ENCODE data around the gene FBP2. TPM values are rescaled to one million over a fixed set of nuclear protein-coding genes. Genes with fewer than 3 reads are reported as not detected.

FBP2 gene
- total and polyA plus RNA-seq, 2 of the 8 experiments (the other 6 are each of a cell fraction or from before 2014, with no cell fraction given): not detected

DNA sequence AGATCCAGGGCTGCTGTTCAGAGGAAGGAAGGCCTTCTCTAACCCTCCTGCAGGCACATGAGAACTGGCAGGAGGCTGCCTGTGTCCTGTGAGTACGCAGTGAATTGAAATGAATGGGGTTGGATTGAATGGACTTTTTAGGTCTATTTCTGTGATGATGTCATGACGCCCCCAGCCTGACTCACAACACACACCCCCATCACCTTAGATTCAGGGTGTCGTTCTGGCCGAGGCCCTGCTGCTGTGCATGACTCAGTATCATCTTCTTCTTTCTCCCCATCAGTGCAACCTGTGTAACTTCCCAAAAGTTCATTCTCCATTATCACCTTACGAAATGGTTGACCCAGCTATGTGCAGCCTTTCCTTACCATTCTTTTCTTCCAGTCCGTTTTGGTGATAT, 33.4 kb downstream of the FBP2 start:
- Histone ChIP-seq H2AFZ (ENCODE audit: low read length) (no peak overlapping the region), H3K36me3 (ENCODE audit: control insufficient read depth in 2 of 4, insufficient read depth in 4 of 4, low read length in 3 of 4) (peaks cover 2 to 8% (median 6%) of the 10 kb centered on the region in 4 experiments; a peak in 4 of 8 replicates), H3K79me2 (ENCODE audit: control insufficient read depth in 1 of 2, insufficient read depth in 2 of 2, low read length in 2 of 2) (peaks cover 0 to 22% of the 10 kb centered on the region in 2 experiments; a peak in 2 of 4 replicates), H3K9ac (replicated peaks in 1 of 4; ENCODE audit: extremely low read depth in 1 of 4, low read depth in 3 of 4, low read length in 3 of 4) (no peak overlapping the region), H4K91ac (replicated peaks; ENCODE audit: insufficient read length, low read length) (no peak overlapping the region), H3K14ac (ENCODE audit: insufficient read length) (no peak overlapping the region), H3K79me1 (ENCODE audit: low read depth, low read length) (no peaks in the 10 kb centered on the region), H2BK120ac (replicated peaks; ENCODE audit: low read depth, low read length) (no peak overlapping the region), H3K4me1 (replicated peaks in 1 of 4; ENCODE audit: control insufficient read depth in 3 of 4, insufficient read depth in 4 of 4, low read length in 3 of 4) (no peaks in the 10 kb centered on the region), H2AK5ac (ENCODE audit: low read depth, low read length) (no peak overlapping the region), H3K23me2 (ENCODE audit: low read depth, low read length) (peaks cover 3% of the 10 kb centered on the region; the same call in 1 of the 2 replicates), H2BK5ac (ENCODE audit: low read depth, low read length) (no peak overlapping the region), H3K4ac (replicated peaks; ENCODE audit: insufficient read length, low read depth, low read length) (no peak overlapping the region), H3K56ac (replicated peaks; ENCODE audit: insufficient read length, low read depth, low read length) (no peak overlapping the region), H4K8ac (ENCODE audit: extremely low read depth, insufficient read depth, low read length) (no peak overlapping the region), H2BK15ac (ENCODE audit: low read length) (no peak overlapping the region), H3K4me2 (ENCODE audit: insufficient read depth in 1 of 2, low read depth in 2 of 2, low read length in 2 of 2) (no peak overlapping the region), H3K18ac (ENCODE audit: extremely low read depth, low read length) (no peak overlapping the region), H3K23ac (ENCODE audit: insufficient read length) (no peak overlapping the region), H3K27me3 (replicated peaks in 1 of 4; ENCODE audit: control insufficient read depth in 3 of 4, extremely low read depth in 1 of 4, insufficient read depth in 3 of 4, low read length in 3 of 4) (no peaks in the 10 kb centered on the region; a peak in 1 of 7 replicates), H3K4me3 (ENCODE audit: extremely low read depth in 1 of 4, insufficient read depth in 2 of 4, low read depth in 3 of 4, low read length in 4 of 4) (no peak overlapping the region), H3K27ac (ENCODE audit: low read depth, low read length) (no peak overlapping the region), H2BK12ac (ENCODE audit: low read depth, low read length) (no peak overlapping the region), H4K5ac (ENCODE audit: insufficient read length, low read depth, low read length) (no peak overlapping the region), H2BK20ac (ENCODE audit: low read length) (no peak overlapping the region), H3K9me3 (ENCODE audit: insufficient read depth in 2 of 2, low read depth in 1 of 2, low read length in 1 of 2) (no peaks in the 10 kb centered on the region), H4K20me1 (replicated peaks in 1 of 2; ENCODE audit: control insufficient read depth in 1 of 2, insufficient read depth in 2 of 2, low read length in 2 of 2) (no peaks in the 10 kb centered on the region)
- TF ChIP-seq NRF1 (IDR thresholded peaks at IDR 0.05; ENCODE audit: low read depth, low read length) (no peak), CBX5 (IDR thresholded peaks at IDR 0.05; ENCODE audit: low read depth, low read length) (no peak), CREB1 (IDR thresholded peaks at IDR 0.05) (no peak), SP4 (IDR thresholded peaks at IDR 0.05; ENCODE audit: low read length) (no peak), ASH2L (IDR thresholded peaks at IDR 0.05; ENCODE audit: low read length) (no peak), GTF2F1 (IDR thresholded peaks at IDR 0.05; ENCODE audit: borderline replicate concordance, low read depth, low read length) (no peak), SP2 (IDR thresholded peaks at IDR 0.05; ENCODE audit: low read length) (no peak), BCL11A (IDR thresholded peaks at IDR 0.05; ENCODE audit: low read depth in 2 of 2, low read length in 2 of 2) (no peak), KDM5A (IDR thresholded peaks at IDR 0.05; ENCODE audit: low read length) (no peak)
- TF ChIP-seq, protein P1, sequence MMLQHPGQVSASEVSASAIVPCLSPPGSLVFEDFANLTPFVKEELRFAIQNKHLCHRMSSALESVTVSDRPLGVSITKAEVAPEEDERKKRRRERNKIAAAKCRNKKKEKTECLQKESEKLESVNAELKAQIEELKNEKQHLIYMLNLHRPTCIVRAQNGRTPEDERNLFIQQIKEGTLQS (IDR thresholded peaks at IDR 0.05; ENCODE audit: insufficient read depth, low read depth, low read length): no peak
- no peak for DNase-seq (ENCODE audit: low read depth in 1 of 2, low spot score in 2 of 2)
- POLR2A ChIA-PET (ENCODE audit: partially characterized antibody): interaction anchor here (1.6 to 2.0 kb wide), 2 partner anchors 10 to 12 kb away, joined by 4 to 5 read pairs; no protein-coding TSS in a partner anchor
- no peak for FAIRE-seq
- 89% methylated on average over 6 of the region's 6 CpGs; no CpG with 5 or more reads in 1 of the 2 experiments for WGBS, 2 experiments (ENCODE audit: extremely low coverage in 1 of 2, insufficient coverage in 1 of 2, insufficient read length in 1 of 2, insufficient replicate concordance in 2 of 2, low coverage in 1 of 2, low lambda C conversion rate in 2 of 2, missing lambda C conversion rate in 1 of 2)
- CTCF ChIA-PET (ENCODE audit: partially characterized antibody): interaction anchor here (1.2 kb wide), 1 partner anchor 66 kb away, joined by 3 read pairs; no protein-coding TSS in a partner anchor

All from H1 (cell line).